ENCODE data around the gene RERE.
A peak's percentile ranks its signal among the peaks of the same experiment; 100 is the strongest.

Gene RERE

DNA sequence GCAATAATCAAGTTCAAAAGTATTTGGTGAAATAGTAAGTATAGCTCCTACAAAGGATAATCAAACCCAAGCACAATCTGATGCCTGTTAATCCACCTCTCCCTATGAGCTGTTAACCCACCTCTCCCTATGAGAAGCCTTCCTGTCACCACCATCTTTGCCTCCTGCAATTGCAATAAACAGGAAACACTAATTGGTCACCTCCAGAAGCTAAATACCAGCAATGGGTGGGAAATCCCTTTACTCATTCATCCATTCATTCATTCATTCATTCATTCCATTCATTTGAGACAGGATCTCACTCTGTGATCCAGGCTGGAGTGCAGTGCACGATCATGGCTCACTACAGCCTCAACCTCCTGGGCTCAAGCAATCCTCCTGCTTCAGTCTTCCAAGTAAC lies 132.8 kb downstream of the RERE start:
- no peak for DNase-seq

DNA sequence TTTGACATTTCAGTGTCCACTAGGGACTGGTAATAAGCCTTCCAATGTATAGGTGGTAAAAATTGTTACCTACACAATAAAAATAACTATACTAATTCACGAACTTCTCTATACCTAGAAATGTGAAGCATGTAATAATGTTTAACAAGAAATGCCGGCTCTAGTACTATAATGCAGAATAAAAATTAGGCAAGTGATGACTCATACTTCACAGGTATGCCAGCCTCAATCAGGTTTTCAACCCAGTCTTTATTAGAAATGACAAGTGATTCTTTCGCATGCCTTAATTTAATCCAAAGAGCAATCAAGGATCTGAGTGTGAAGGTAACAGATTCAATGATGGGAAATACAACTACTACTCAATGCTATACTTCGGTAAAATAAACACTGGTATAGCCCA lies 134.9 kb downstream of the RERE start:
- no peak for DNase-seq

DNA sequence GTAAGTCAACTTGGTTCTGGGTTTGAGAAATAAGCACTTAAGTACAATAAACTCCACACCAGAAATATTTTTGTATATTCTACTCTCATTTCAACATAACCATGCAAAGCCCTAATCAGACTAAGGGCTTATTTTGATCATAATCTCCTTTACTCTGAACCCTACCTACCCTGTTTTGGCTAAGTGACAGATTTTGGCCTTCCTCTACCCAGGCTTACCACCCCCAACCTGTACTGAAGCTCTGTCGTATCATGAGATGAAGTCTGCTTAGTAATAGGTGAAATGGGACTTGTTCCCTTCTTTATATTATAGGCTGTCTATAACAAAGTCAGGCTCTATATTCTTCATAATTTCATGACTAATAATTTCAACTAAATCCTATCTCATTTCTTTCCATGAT lies 135.5 kb downstream of the RERE start:
- no peak for DNase-seq

DNA sequence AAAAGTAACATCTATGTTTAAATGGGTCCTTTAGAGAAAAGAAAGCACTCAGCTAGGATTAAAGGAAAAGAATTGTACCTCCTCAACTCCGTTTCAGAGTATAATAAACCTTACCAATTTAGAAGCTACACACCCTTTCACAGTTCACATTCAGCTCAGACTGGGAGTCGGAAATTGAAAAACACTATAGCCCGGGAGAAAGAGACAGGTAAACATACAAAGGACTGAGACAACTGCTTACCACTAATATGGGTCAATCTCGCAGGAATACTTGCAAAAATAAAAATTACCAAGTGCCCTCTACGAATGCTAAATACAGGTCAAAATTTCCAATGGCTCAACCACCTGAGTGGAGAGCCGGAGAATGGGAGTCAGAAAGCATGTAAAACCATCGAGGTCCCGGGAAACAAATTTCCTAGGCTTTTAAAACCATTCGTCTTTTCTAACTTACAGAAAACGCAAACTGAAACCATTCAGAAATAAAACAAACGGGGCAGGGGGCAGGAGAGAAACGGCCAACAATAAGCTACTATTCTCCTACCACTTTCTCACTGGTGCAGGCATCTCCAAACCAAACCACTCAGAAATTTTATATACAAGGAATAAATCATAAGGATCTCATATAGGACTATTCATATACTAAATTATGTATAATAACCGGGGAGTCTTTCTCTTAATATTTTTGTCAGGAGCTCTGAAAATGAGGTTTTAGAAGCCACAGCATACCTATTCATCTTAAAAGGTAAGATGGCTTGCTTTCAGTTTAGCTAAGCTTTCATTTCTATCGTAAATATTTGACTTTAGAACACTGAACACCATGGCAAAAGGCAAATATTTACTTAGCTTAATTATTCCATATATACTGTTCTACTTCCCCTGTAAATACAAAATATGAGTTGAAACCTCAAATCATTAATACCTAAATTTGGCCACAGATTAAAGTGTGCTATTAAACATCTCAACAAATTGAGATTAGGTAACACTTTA lies 136.5 kb downstream of the RERE start:
- DNase-seq: no peak

DNA sequence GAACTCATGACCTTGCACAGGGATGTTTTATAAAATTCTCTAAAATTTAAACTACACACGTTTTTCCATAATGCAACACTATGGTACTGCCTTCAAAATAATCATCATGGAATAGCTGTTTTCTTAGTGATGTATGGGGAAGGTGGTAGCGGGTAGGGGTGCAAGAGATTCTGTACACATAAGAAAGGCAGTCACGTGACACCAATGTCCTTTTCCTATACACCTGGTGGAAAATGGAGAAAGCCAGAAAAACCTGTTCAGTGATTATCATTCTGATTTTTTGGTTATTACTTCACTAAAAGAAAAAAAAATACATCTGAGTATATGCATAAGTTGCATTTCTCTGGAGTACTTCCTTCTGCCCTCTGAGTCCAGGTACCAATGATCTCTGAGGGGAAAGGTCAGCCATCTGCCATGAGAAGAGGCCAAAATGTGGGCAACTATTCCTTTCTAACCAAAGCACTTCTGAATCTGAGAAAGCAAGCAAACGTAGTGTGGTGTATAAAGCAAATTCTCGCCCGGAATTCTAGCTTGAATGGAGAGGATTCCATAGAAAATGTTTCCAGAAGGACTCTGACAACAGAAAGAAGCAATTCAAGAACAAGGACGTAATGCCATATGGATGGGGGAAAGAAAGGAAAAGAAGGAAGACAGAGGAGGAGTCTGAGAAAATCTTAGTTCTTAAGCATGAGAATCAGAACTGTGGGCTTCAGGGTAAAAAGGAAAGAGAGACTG lies 137.3 kb downstream of the RERE start:
- DNase-seq: no peak

GRCh38 chr1:8679395-8679800 lies 138.0 kb downstream of the RERE start:
- no peak for DNase-seq

DNA sequence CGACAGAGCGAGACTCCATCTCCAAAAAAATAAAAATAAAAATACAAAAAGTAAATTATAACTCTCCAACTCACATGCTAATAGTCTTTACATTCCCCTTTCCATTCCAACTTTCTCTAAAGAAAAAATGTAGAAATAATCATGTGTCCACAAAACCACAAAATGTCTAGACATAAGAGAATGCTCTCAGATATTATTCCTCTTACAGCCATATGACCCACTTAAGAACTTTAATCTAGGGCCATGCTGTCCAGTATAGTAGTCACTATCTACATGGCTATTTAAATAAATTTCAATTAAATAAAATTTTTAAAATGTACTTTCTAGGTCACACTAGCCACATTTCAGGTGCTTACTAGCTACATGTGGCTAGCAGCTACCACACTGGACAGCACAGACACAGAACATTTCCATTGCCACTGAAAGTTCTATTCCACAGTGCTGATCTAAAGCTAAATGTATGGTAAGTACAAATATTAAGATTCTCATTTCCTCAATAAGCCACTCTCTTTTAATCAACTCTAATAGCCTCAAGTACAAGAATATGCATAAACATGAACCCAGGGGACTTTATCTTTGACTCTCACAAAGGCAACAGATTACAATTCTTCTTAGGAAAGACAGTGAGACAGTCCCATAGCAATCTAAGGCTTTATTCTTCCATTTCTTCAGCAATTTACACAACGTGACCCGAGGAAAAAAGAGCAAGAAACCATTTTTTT lies 138.6 kb downstream of the RERE start:
- no peak for DNase-seq

- DNase-seq: no peak
These were observed 139.7 kb downstream of the RERE start for GRCh38 chr1:8677782-8678181.

- no peak for DNase-seq
These were observed 140.6 kb downstream of the RERE start for GRCh38 chr1:8676813-8677212.

DNA sequence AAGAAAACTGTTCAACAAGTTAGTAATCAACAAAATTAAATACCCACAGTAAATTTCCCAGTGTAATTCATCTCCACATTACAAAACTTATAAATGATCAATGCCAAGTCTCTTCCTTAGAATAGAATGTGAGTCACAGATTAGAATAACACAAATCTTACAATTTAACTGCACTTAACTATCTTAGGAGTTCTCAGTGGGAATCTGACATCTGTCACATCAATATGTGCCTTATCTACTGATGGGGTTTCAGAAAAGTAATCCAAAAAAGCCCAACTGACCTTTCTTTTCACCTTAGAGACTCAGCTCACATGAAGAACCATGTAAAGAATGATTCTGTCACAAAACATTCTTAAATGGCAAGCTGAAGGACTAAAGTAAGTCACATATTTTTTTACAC lies 141.4 kb downstream of the RERE start:
- DNase-seq: no peak

DNA sequence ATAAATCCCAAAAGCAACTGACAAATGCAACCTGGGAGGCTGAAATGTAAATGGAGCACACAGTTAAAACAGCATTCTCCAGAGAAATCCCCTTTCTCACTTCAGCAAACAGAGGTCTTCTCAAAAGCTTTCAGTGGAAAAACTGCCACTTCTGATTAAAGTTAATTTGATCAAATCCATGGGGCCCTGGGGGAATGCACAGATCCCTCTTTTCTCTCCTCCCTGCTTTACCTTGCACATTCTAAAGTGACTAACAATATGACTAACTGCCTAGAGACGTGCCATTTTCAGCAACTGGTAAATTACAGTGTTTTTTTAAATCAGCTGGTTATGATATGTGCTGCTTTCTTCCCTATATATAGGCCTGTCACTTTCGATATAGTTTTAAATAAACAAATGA lies 142.5 kb downstream of the RERE start:
- no peak for DNase-seq

- no peak for DNase-seq
These were observed 143.0 kb downstream of the RERE start for GRCh38 chr1:8674481-8674880.

GRCh38 chr1:8671306-8671917 lies 146.0 kb downstream of the RERE start:
- peak; percentile 36 for DNase-seq

DNA sequence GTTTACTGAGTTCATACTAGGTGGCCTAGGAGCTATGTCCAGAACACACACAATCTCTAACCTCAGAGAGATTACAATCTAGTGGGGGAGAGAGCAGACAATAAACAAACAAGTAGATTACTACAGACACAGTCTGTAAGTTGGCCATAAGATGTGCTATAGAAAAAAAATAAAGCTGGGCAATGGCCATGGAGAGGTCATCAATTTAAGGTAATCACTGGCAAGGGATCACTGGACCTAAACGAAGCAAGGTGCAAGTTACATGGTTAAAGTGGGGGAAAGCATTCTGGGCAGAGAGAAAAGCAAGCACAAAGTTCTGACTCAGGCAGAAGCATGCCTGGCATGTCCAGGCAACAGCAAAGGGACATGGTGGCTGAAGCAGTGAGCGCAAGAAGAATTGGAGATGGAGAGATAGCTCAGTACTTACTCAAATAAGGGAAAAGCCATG lies 147.0 kb downstream of the RERE start:
- DNase-seq: no peak

- DNase-seq: no peak
These were observed 147.7 kb downstream of the RERE start for GRCh38 chr1:8669606-8670335.

DNA sequence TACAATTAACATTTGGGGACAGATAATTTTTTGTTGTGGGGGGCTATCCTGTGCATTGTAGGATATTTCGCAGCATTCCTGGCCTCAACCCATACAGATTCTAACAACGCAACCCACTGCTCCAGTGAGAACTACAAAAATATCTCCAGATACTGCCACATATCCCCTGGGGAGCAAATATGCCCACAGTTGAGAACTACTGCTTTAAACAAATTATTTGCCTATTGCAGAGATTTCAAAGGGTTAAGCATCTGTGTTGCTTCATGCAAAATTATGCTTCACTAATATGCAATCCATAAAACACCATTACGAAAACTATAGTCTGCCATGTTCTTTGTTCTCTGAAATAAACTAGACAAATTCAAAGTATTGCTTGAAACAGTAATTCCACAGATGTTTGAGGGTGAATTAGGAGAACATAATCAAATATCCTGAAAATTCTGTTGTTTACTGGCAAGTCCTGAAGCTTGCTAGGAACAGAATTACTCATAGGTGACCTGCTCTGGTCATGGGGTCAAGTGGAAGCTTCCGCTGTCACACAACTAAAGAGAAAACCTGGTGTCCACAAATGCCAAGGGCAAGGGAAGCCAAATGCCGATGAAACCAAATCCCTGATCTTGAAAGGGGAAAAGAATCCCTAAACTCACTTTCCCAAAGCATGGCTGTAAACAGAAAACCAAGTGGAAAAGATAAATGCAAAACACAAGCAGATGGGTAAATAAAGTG lies 149.4 kb downstream of the RERE start:
- DNase-seq: no peak

GRCh38 chr1:8666389-8667167 lies 150.9 kb downstream of the RERE start:
- no peak for DNase-seq

- no peak for DNase-seq
These were observed 151.6 kb downstream of the RERE start for GRCh38 chr1:8665833-8666232.

DNA sequence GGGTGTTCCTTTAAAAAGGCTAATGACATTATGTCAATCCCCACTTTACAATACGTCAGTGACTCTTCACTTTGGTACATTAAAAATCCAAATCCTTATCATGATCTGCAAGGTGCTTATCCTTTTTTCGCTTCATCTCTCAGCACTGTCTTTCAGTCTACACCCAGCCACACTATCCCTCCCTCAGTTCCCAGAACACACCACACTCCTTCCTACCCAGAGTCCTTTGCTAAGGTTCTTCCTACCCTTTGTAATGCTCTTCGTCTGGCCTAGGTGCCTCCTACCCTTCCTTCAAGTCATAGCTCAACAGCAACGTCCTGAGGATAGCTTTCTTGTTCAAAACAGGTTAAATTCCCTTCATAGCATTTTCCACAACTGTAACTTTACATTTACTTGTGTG lies 152.6 kb downstream of the RERE start:
- DNase-seq: no peak

GRCh38 chr1:8663915-8664329 lies 153.5 kb downstream of the RERE start:
- DNase-seq: no peak

All from NCI-H1694 treated with DMSO at 0.1 percent for 48 hours (cell line).